ENCODE results near the gene CD99. TPM values are rescaled to one million over a fixed set of nuclear protein-coding genes. Genes with fewer than 3 reads are reported as not detected.
"Not testable (repeated sequence)": the region's sequence is repeated elsewhere in the genome, so short reads cannot be mapped to it uniquely, and the experiment has no call there.

The CD99 gene
- total RNA-seq, 2 donors from 2014 or later = 121 to 159 TPM

GRCh38 chrX:2711441-2711840, 20.3 kb downstream of the CD99 start:
- H3K27ac Mint-ChIP-seq = no peak overlapping the region
- no peaks in the 10 kb centered on the region for H3K27me3 Mint-ChIP-seq
- no peaks in the 10 kb centered on the region for H3K9me3 Mint-ChIP-seq
- ATAC-seq = no peak
- peaks cover 5% of the 10 kb centered on the region for H3K36me3 Mint-ChIP-seq
- no peak for DNase-seq (ENCODE audit: low spot score)
- peaks cover 55 to 62% of the 10 kb centered on the region in 2 donors for H3K4me1 Mint-ChIP-seq (ENCODE audit: low read depth in 2 of 2)
- H3K4me3 Mint-ChIP-seq = no peak overlapping the region

DNA sequence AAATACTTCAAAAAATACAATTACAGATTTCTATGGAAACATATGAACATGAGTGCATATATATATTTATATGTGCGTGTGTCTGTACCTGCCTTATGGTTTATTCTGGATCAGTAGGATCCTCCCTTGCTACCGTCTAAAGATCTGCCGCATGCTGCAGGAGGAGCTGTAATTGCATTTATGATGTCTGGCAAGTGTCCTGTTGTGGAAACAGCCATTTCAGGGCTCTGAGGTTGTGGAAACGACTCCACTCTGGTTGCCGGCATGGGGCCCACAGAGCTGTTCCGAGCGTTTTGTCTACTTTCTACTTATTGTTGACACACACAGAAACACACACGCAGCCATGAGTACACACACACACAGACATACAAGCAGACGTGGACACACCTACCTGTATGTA, 21.3 kb downstream of the CD99 start:
- H3K9me3 Mint-ChIP-seq = no peaks in the 10 kb centered on the region
- H3K27ac Mint-ChIP-seq = no peak overlapping the region
- peaks cover 5% of the 10 kb centered on the region for H3K36me3 Mint-ChIP-seq
- H3K4me1 Mint-ChIP-seq (ENCODE audit: low read depth in 2 of 2) = peaks cover 48 to 57% of the 10 kb centered on the region in 2 donors
- DNase-seq (ENCODE audit: low spot score) (no peak), ATAC-seq (no peak)
- H3K27me3 Mint-ChIP-seq = no peaks in the 10 kb centered on the region
- no peak overlapping the region for H3K4me3 Mint-ChIP-seq

DNA sequence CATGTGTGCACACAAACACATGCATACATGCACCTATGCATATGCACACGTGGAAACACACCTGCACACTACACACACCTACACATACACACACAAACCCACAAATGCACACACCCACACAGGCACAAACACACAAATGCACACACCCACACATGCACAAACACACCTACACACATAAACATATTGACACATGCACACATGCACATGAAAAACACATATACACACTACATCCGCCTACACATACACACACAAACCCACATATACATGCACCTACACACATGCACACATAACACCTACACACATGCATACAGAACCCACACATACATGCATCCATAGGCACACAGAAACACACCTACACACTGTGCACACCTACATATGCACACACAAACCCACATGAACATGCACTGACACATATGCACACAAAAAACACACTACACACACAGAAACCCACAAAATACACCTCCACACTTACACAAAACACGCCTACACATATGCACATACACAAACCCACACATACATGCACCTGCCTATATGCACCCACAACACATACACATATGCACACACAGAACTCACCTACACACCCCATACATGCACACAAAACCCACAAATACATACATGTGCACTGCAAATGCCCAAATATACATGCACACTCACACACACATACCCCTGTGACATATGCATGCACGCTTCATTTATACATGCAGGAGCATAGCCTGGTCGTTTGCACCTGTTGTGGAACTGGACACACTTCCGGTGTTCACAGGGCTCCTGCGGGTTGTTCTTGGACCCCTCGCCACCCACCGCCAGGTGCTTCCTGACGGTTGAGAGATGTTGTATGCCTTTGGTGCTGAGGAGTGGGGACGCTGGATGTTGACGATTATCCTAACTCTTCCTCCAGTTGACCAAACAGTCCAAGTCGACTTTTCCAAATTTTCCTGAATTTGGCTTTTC, 22.1 kb downstream of the CD99 start:
- no peak overlapping the region for H3K4me3 Mint-ChIP-seq
- ATAC-seq (no peak), DNase-seq (ENCODE audit: low spot score) (no peak)
- H3K27me3 Mint-ChIP-seq = no peaks in the 10 kb centered on the region
- H3K9me3 Mint-ChIP-seq = no peaks in the 10 kb centered on the region
- H3K36me3 Mint-ChIP-seq = peaks cover 5% of the 10 kb centered on the region
- no peak overlapping the region for H3K27ac Mint-ChIP-seq
- peaks cover 41 to 51% of the 10 kb centered on the region in 2 donors for H3K4me1 Mint-ChIP-seq (ENCODE audit: low read depth in 2 of 2)

DNA sequence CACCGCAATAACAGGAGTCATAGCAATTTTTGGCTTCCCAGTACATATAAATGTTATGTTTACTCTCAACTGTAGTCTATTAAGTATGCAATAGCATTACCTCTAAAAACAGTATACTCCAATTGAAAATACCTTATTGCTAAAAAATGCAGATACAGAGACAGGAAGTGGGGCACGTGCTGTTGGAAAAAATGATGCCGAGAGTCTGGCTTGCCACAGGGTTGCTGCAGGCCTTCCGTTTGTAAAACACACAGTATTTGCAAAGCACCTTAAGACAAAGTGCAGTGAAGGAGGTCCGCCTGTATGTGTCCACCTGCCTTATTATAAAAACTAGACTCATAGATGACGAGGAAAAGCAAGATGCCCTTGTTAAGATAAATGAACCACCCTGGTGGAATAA, 23.5 kb downstream of the CD99 start:
- DNase-seq (ENCODE audit: low spot score) = no peak
- H3K27ac Mint-ChIP-seq = peak overlapping the region in 1 of 2 donors; percentile 38

DNA sequence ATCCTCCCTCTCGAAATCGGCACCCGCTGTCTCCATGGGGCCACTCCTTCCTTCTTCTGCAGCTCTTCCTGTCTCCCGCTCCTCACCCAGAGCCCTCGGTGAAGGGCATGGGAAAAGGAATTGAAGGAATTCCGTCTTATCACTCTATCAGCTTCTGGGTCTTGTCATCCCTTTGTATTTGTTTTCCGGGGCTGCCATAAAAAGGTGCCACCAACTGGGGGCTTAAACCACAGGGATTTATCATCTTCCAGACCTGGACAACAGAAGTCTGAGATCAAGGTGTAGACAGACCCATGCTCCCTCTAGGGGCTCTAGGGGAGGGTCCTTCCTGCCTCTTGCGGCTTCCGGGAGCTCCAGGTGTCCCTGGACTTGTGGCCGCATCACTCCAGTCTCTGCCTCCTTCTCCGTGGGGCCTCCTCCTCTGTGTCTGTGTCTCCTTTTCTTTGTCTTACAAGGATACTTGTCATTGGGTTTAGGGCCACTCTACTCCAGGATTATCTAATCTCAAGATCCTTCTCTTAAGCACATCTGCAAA, 24.0 kb downstream of the CD99 start:
- Mint-ChIP-seq H3K4me3 (no peak overlapping the region), H3K4me1 (ENCODE audit: low read depth in 2 of 2) (peaks cover 21 to 31% of the 10 kb centered on the region in 2 donors), H3K36me3 (peaks cover 17% of the 10 kb centered on the region), H3K9me3 (no peaks in the 10 kb centered on the region), H3K27ac (peak overlapping the region; percentile 29 to 44), H3K27me3 (no peaks in the 10 kb centered on the region)
- DNase-seq (ENCODE audit: low spot score) (no peak), ATAC-seq (no peak)

More for the DNA sequence above, 23.5 kb downstream of the CD99 start:
- Mint-ChIP-seq H3K4me1 (ENCODE audit: low read depth in 2 of 2) (peaks cover 27 to 37% of the 10 kb centered on the region in 2 donors), H3K9me3 (no peaks in the 10 kb centered on the region), H3K4me3 (no peak overlapping the region), H3K27me3 (no peaks in the 10 kb centered on the region), H3K36me3 (peaks cover 11% of the 10 kb centered on the region)
- ATAC-seq = no peak

DNA sequence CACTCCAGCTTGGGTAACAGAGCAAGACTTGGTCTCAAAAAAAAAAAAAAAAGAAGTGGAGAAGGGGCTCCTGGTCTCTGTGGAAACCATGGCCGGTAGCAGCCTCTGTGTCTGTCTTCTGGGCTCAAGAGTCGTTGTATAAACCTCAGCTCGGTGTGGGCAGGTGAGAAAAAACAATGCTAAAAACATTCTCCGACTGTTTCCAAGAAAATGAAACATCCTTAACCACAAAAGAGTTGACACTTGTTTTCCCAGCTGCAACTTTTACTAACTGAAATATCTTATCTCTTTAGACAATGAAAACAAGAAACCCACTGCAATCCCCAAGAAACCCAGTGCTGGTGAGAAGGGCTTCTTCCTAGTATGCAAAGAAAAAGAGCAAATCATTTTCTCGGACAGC, 26.2 kb downstream of the CD99 start:
- peaks cover 15 to 20% of the 10 kb centered on the region in 2 donors for H3K4me1 Mint-ChIP-seq (ENCODE audit: low read depth in 2 of 2)
- ATAC-seq = no peak
- peak overlapping the region; percentile 18 to 54 for H3K27ac Mint-ChIP-seq
- H3K36me3 Mint-ChIP-seq = peaks cover 19% of the 10 kb centered on the region
- no peaks in the 10 kb centered on the region for H3K9me3 Mint-ChIP-seq
- H3K4me3 Mint-ChIP-seq = no peak overlapping the region
- H3K27me3 Mint-ChIP-seq = no peaks in the 10 kb centered on the region
- DNase-seq (ENCODE audit: low spot score) = no peak

DNA sequence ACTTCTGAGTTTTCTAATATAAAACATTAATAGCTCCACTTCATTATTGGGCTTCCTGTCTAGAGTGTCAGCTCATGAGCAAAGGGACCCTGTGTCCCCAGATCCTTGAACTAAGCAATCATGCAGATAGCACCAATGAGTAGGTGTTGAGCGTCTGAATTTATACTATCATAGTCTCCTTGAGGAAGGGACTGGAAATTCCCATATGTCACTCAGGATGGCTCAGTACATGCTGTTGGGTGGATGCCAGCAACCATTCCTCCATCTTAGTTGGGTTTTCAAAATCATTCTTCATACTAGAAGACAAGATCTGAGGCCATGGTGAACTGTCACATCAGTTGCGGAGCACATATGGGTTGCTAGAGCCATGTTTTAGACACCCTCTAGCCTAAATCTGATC, 27.7 kb downstream of the CD99 start:
- no peaks in the 10 kb centered on the region for H3K9me3 Mint-ChIP-seq
- peaks cover 15 to 20% of the 10 kb centered on the region in 2 donors for H3K4me1 Mint-ChIP-seq (ENCODE audit: low read depth in 2 of 2)
- H3K4me3 Mint-ChIP-seq = no peak overlapping the region
- ATAC-seq = no peak
- no peak for DNase-seq (ENCODE audit: low spot score)
- H3K27ac Mint-ChIP-seq = no peak overlapping the region
- H3K36me3 Mint-ChIP-seq = peaks cover 24% of the 10 kb centered on the region
- H3K27me3 Mint-ChIP-seq = no peaks in the 10 kb centered on the region

GRCh38 chrX:2719774-2720447, 28.8 kb downstream of the CD99 start:
- no peak for ATAC-seq
- Mint-ChIP-seq H3K9me3 (no peaks in the 10 kb centered on the region), H3K27ac (no peak overlapping the region), H3K36me3 (peaks cover 26% of the 10 kb centered on the region), H3K4me3 (no peak overlapping the region), H3K27me3 (no peaks in the 10 kb centered on the region), H3K4me1 (ENCODE audit: low read depth in 2 of 2) (peaks cover 8 to 14% of the 10 kb centered on the region in 2 donors)
- no peak for DNase-seq (ENCODE audit: low spot score)

- Mint-ChIP-seq H3K4me3 (no peak overlapping the region), H3K4me1 (ENCODE audit: low read depth in 2 of 2) (peaks cover 3 to 4% of the 10 kb centered on the region in 2 donors), H3K27me3 (no peaks in the 10 kb centered on the region), H3K36me3 (peaks cover 29% of the 10 kb centered on the region), H3K9me3 (no peaks in the 10 kb centered on the region), H3K27ac (peak overlapping the region in 1 of 2 donors; percentile 30)
- ATAC-seq = no peak
- no peak for DNase-seq (ENCODE audit: low spot score)
These were observed 32.3 kb downstream of the CD99 start for GRCh38 chrX:2723286-2723879.

- ATAC-seq; H3K27me3 Mint-ChIP-seq; H3K4me3 Mint-ChIP-seq; H3K9me3 Mint-ChIP-seq; H3K27ac Mint-ChIP-seq; DNase-seq (ENCODE audit: low spot score): not testable (repeated sequence)
- Mint-ChIP-seq H3K36me3 (peaks cover 17% of the 10 kb centered on the region), H3K4me1 (ENCODE audit: low read depth in 2 of 2) (peaks cover 15 to 18% of the 10 kb centered on the region in 2 donors)
These were observed 36.2 kb downstream of the CD99 start for GRCh38 chrX:2727264-2727663.

DNA sequence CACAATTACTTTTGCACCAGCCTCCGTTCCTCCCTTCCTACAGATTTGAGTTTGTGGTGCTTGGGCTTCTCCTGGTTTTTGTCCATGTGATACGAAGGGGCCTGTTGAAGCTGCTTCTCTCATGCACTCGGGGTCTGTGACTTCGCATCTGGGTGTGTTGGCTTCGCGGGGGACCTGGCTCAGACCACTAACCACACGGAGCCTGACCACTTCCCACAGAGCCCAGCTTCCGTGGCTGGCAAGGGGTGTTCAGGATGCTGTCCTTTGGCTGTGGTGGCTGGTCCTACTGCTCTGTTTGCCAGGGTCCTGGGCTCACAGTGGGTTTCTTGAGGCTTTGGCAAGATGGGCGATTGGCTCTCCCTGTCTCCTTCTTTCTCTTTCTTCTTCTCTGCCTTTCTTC, 41.0 kb downstream of the CD99 start:
- Mint-ChIP-seq H3K27me3 (no peaks in the 10 kb centered on the region), H3K4me1 (ENCODE audit: low read depth in 2 of 2) (peaks cover 23 to 26% of the 10 kb centered on the region in 2 donors), H3K4me3 (peak overlapping the region; percentile 49), H3K36me3 (peaks cover 10% of the 10 kb centered on the region), H3K9me3 (no peaks in the 10 kb centered on the region), H3K27ac (peak overlapping the region; percentile 68 to 78)
- ATAC-seq (peak; percentile 60 to 83), DNase-seq (ENCODE audit: low spot score) (no peak)

DNA sequence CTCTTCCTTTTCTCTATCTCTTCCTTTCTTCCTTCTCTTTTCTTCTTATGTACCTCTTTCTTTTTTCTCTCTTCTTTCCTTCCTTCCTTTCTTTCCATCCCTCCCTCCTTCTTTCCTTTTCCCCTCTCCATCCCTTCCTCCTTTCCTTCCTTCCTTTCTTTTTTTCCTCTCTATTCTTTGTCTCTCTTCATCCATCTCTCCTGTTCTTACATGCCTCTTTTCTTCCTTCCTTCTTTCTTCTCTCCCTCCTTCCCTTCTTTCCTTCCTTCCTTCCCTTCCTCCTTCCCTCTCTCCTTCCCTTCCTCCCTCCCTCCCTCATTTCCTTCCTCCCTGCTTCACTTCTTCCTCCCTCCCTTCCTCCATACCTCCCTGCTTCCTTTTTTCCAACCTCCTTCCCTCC, 41.6 kb downstream of the CD99 start:
- Mint-ChIP-seq H3K9me3 (no peaks in the 10 kb centered on the region), H3K36me3 (peaks cover 10% of the 10 kb centered on the region), H3K27me3 (no peaks in the 10 kb centered on the region), H3K4me1 (ENCODE audit: low read depth in 2 of 2) (peaks cover 23 to 26% of the 10 kb centered on the region in 2 donors), H3K27ac (peak overlapping the region; percentile 68 to 78), H3K4me3 (peak overlapping the region; percentile 49)
- no peak for DNase-seq (ENCODE audit: low spot score)
- ATAC-seq = no peak

DNA sequence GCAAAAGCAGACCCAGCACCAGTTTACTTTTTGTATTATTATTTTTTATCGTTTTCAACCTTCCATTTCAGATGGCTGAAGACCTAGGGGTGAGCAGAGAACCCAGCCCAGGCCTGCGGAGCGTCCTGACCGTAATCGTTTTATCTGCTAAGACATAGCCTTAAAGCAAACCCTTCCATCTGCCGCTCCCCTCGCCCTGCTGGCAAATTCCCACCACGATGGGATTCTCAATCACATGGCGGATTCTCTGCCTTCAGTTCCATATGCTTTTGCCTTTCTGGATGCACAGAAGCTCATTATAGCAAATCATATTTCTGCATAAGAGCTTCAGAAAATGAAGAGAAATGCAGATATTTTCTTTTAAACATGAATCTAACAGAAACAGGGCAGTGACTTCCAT, 42.2 kb downstream of the CD99 start:
- peaks cover 23 to 26% of the 10 kb centered on the region in 2 donors for H3K4me1 Mint-ChIP-seq (ENCODE audit: low read depth in 2 of 2)
- H3K27me3 Mint-ChIP-seq = no peaks in the 10 kb centered on the region
- no peak for ATAC-seq
- H3K9me3 Mint-ChIP-seq = no peaks in the 10 kb centered on the region
- H3K4me3 Mint-ChIP-seq = no peak overlapping the region
- H3K27ac Mint-ChIP-seq = peak overlapping the region; percentile 68 to 78
- H3K36me3 Mint-ChIP-seq = peaks cover 9% of the 10 kb centered on the region
- no peak for DNase-seq (ENCODE audit: low spot score)
